Muscle of arm (tissue), 12 donors: ENCODE results near the gene STRBP. TPM values are rescaled to one million over a fixed set of nuclear protein-coding genes. Genes with fewer than 3 reads are reported as not detected.

ENCODE experiments used
- DNase-seq: peaks from one replicate; pipeline ENCODE4 v3.0.0-alpha.2; 2013
- polyA plus RNA-seq, 12 donors: library from polyadenylated mRNA; unstranded; fragments of 120-200 nt; gene quantifications; one replicate each; pipeline ENCODE4 v1.2.1, GENCODE V29; 2013; ENCODE audit not compliant: insufficient read length in 12 of 12

The STRBP gene
- polyA plus RNA-seq, 12 donors = 8.1 to 19.6 (median 10.4) TPM; not detected in 1

GRCh38 chr9:123131993-123132392 lies 136.4 kb downstream of the STRBP start:
- no peak for DNase-seq

GRCh38 chr9:123131258-123131657 lies 137.1 kb downstream of the STRBP start:
- no peak for DNase-seq

GRCh38 chr9:123129423-123129822 lies 139.0 kb downstream of the STRBP start:
- DNase-seq = no peak

GRCh38 chr9:123128591-123128990 lies 139.8 kb downstream of the STRBP start:
- DNase-seq = no peak

- no peak for DNase-seq
These were observed 140.8 kb downstream of the STRBP start for GRCh38 chr9:123127512-123128075.

- DNase-seq = no peak
These were observed 146.9 kb downstream of the STRBP start for GRCh38 chr9:123121457-123121856.

GRCh38 chr9:123120953-123121352 lies 147.4 kb downstream of the STRBP start:
- DNase-seq = no peak

GRCh38 chr9:123120131-123120530 lies 148.3 kb downstream of the STRBP start:
- no peak for DNase-seq

GRCh38 chr9:123119566-123119965 lies 148.8 kb downstream of the STRBP start:
- no peak for DNase-seq

- DNase-seq = no peak
These were observed 152.3 kb downstream of the STRBP start for GRCh38 chr9:123116036-123116435.

- DNase-seq = no peak
These were observed 153.1 kb downstream of the STRBP start for GRCh38 chr9:123115146-123115913.

GRCh38 chr9:123113185-123113584 lies 155.2 kb downstream of the STRBP start:
- no peak for DNase-seq

GRCh38 chr9:123112015-123112975 lies 156.1 kb downstream of the STRBP start:
- no peak for DNase-seq

- no peak for DNase-seq
These were observed 156.9 kb downstream of the STRBP start for GRCh38 chr9:123111427-123112014.

- DNase-seq = no peak
These were observed 158.7 kb downstream of the STRBP start for GRCh38 chr9:123109540-123110279.

GRCh38 chr9:123108976-123109375 lies 159.4 kb downstream of the STRBP start:
- no peak for DNase-seq

- DNase-seq = no peak
These were observed 160.6 kb downstream of the STRBP start for GRCh38 chr9:123107639-123108285.

- DNase-seq = no peak
These were observed 162.9 kb downstream of the STRBP start for GRCh38 chr9:123105490-123105889.

- DNase-seq = no peak
These were observed 163.6 kb downstream of the STRBP start for GRCh38 chr9:123104807-123105206.

GRCh38 chr9:123102375-123103113 lies 165.8 kb downstream of the STRBP start:
- no peak for DNase-seq
